MM.1S (cell line): ENCODE measurements around the gene NFKBIZ.

Source experiments
- DNase-seq: peaks from one replicate; pipeline ENCODE4 v3.0.0-alpha.2; 2015
- H2AFZ ChIP-seq: fragments of 300-600 bp; sonication (generic); 2 replicates; pipeline ENCODE4 v1.6.0; 2016; ENCODE audit warnings: antibody characterized with exemption, low read length
- H3F3A ChIP-seq: fragments of 300-600 bp; sonication (generic); 2 replicates; pipeline ENCODE4 v1.6.1; 2016; ENCODE audit warnings: mild to moderate bottlenecking, antibody characterized with exemption, low read length, moderate library complexity, mixed read lengths; ENCODE audit not compliant: insufficient read depth
- H3K27ac ChIP-seq: fragments of 300-600 bp; sonication (generic); 2 replicates; pipeline ENCODE4 v1.5.1; 2016; ENCODE audit warnings: mild to moderate bottlenecking, low read length
- H3K27me3 ChIP-seq: fragments of 300-600 bp; sonication (generic); replicated peaks from 2 replicates; pipeline ENCODE4 v1.6.0; 2016; ENCODE audit warnings: low read length; ENCODE audit not compliant: insufficient read depth
- H3K36me3 ChIP-seq: fragments of 300-600 bp; sonication (generic); replicated peaks from 2 replicates; pipeline ENCODE4 v1.6.1; 2016; ENCODE audit warnings: mild to moderate bottlenecking, low read length, mixed read lengths; ENCODE audit not compliant: insufficient read depth
- H3K4me1 ChIP-seq: fragments of 300-600 bp; sonication (generic); 2 replicates; pipeline ENCODE4 v1.6.1; 2016; ENCODE audit warnings: low read length, mixed read lengths
- H3K4me2 ChIP-seq: fragments of 300-600 bp; sonication (generic); 2 replicates; pipeline ENCODE4 v1.6.0; 2016; ENCODE audit warnings: low read depth, low read length
- H3K4me3 ChIP-seq: fragments of 300-600 bp; sonication (generic); 2 replicates; pipeline ENCODE4 v1.5.1; 2016; ENCODE audit warnings: low read length, mixed read lengths
- H3K79me2 ChIP-seq: fragments of 300-600 bp; sonication (generic); 2 replicates; pipeline ENCODE4 v1.6.1; 2016; ENCODE audit warnings: mixed run types, low read length, mixed read lengths
- H3K9ac ChIP-seq: fragments of 300-600 bp; sonication (generic); 2 replicates; pipeline ENCODE4 v1.6.1; 2016; ENCODE audit warnings: low read length, mixed read lengths
- H3K9me2 ChIP-seq: fragments of 300-600 bp; sonication (generic); replicated peaks from 2 replicates; pipeline ENCODE4 v1.6.1; 2016; ENCODE audit warnings: mild to moderate bottlenecking, low read length, mixed read lengths; ENCODE audit not compliant: insufficient read depth
- H3K9me3 ChIP-seq: fragments of 300-600 bp; sonication (generic); replicated peaks from 2 replicates; pipeline ENCODE4 v1.6.1; 2016; ENCODE audit warnings: mild to moderate bottlenecking, low read length, mixed read lengths; ENCODE audit not compliant: insufficient read depth
- H4K20me1 ChIP-seq: fragments of 300-600 bp; sonication (generic); 2 replicates; pipeline ENCODE4 v1.6.1; 2016; ENCODE audit warnings: mild to moderate bottlenecking, low read length, moderate library complexity, mixed read lengths; ENCODE audit not compliant: insufficient read depth
- CTCF ChIP-seq: fragments of 300-600 bp; sonication (generic); IDR thresholded peaks from 2 replicates; pipeline ENCODE4 v1.5.1; 2016; ENCODE audit warnings: antibody characterized with exemption, low read length, mixed read lengths
- EZH2 ChIP-seq: fragments of 300-600 bp; sonication (generic); optimal IDR thresholded peaks from 2 replicates; pipeline ENCODE3; 2017; ENCODE audit warnings: low read depth, mild to moderate bottlenecking, antibody characterized with exemption, low read length, mixed read lengths
- EZH2phosphoT487 ChIP-seq: fragments of 300-600 bp; sonication (generic); IDR thresholded peaks from 2 replicates; pipeline ENCODE4 v1.6.1; 2018; ENCODE audit warnings: antibody characterized with exemption, low read length

NFKBIZ gene

GRCh38 chr3:101811875-101812274 is 37.4 kb upstream of the NFKBIZ start:
- no peaks in the 10 kb centered on the region for H3K9me2 ChIP-seq
- TF ChIP-seq EZH2phosphoT487 (no peak), CTCF (no peak), EZH2 (no peak)
- no peak overlapping the region for H3K4me2 ChIP-seq
- H3K27me3 ChIP-seq = no peaks in the 10 kb centered on the region
- no peak for DNase-seq
- no peak overlapping the region for H3K27ac ChIP-seq
- no peaks in the 10 kb centered on the region for H4K20me1 ChIP-seq
- peaks cover 78% of the 10 kb centered on the region for H3K79me2 ChIP-seq
- H3K4me3 ChIP-seq = no peak overlapping the region
- H3K9ac ChIP-seq = no peak overlapping the region
- peaks cover 36% of the 10 kb centered on the region for H3K4me1 ChIP-seq
- peaks cover 16% of the 10 kb centered on the region for H3F3A ChIP-seq
- no peaks in the 10 kb centered on the region; the same call in 1 of the 2 replicates for H3K36me3 ChIP-seq
- no peak overlapping the region for H2AFZ ChIP-seq
- no peaks in the 10 kb centered on the region for H3K9me3 ChIP-seq

- H3F3A ChIP-seq = peaks cover 6% of the 10 kb centered on the region; the same call in 1 of the 2 replicates
These were observed 36.4 kb upstream of the NFKBIZ start for GRCh38 chr3:101812895-101813294.

GRCh38 chr3:101813817-101814440 is 35.4 kb upstream of the NFKBIZ start:
- Histone ChIP-seq H3K36me3 (peaks cover 3% of the 10 kb centered on the region), H3K9me3 (no peaks in the 10 kb centered on the region), H3F3A (no peaks in the 10 kb centered on the region), H2AFZ (no peak overlapping the region), H3K9me2 (no peaks in the 10 kb centered on the region), H3K79me2 (peaks cover 85% of the 10 kb centered on the region), H3K9ac (no peak overlapping the region), H3K27ac (no peak overlapping the region), H3K4me1 (peaks cover 17% of the 10 kb centered on the region), H4K20me1 (no peaks in the 10 kb centered on the region), H3K27me3 (no peaks in the 10 kb centered on the region), H3K4me3 (no peak overlapping the region), H3K4me2 (no peak overlapping the region)
- TF ChIP-seq CTCF = peak; percentile 53
- TF ChIP-seq EZH2 = no peak
- no peak for DNase-seq

More at GRCh38 chr3:101812895-101813294, 36.4 kb upstream of the NFKBIZ start:
- Histone ChIP-seq H3K9ac (no peak overlapping the region), H4K20me1 (no peaks in the 10 kb centered on the region), H3K4me3 (no peak overlapping the region), H2AFZ (no peak overlapping the region), H3K4me2 (no peak overlapping the region), H3K4me1 (peaks cover 26% of the 10 kb centered on the region), H3K9me2 (no peaks in the 10 kb centered on the region), H3K9me3 (no peaks in the 10 kb centered on the region), H3K27me3 (no peaks in the 10 kb centered on the region), H3K79me2 (peaks cover 87% of the 10 kb centered on the region), H3K36me3 (peaks cover 3% of the 10 kb centered on the region; the same call in 1 of the 2 replicates), H3K27ac (no peak overlapping the region)
- DNase-seq = no peak
- TF ChIP-seq EZH2phosphoT487 (no peak), EZH2 (no peak), CTCF (no peak)
